HG02678 (cell line): Measurements from ENCODE around the gene RPTOR.

ENCODE experiments used
- ATAC-seq: cut with Tn5 transposase; IDR thresholded peaks from one replicate; pipeline ENCODE4 v1.9.1; 2021; ENCODE audit warnings: mild to moderate bottlenecking, moderate library complexity; ENCODE audit not compliant: unreplicated experiment

RPTOR gene

GRCh38 chr17:80998748-80999535 is 454.3 kb downstream of the RPTOR start:
- no peak for ATAC-seq

GRCh38 chr17:80999536-81000333 is 455.1 kb downstream of the RPTOR start:
- ATAC-seq = no peak

- no peak for ATAC-seq
These were observed 455.6 kb downstream of the RPTOR start for GRCh38 chr17:81000334-81000630.

- ATAC-seq = no peak
These were observed 456.2 kb downstream of the RPTOR start for GRCh38 chr17:81000631-81001357.

GRCh38 chr17:81002013-81002384 is 457.4 kb downstream of the RPTOR start:
- ATAC-seq = no peak

- ATAC-seq = no peak
These were observed 458.0 kb downstream of the RPTOR start for GRCh38 chr17:81002409-81003361.

GRCh38 chr17:81003711-81004475 is 459.3 kb downstream of the RPTOR start:
- no peak for ATAC-seq

- no peak for ATAC-seq
These were observed 462.3 kb downstream of the RPTOR start for GRCh38 chr17:81006891-81007290.

- ATAC-seq = no peak
These were observed 463.5 kb downstream of the RPTOR start for GRCh38 chr17:81008140-81008539.

GRCh38 chr17:81009136-81009535 is 464.5 kb downstream of the RPTOR start:
- ATAC-seq = no peak

- ATAC-seq = no peak
These were observed 466.3 kb downstream of the RPTOR start for GRCh38 chr17:81010935-81011334.

GRCh38 chr17:81011951-81012350 is 467.3 kb downstream of the RPTOR start:
- ATAC-seq = no peak

GRCh38 chr17:81012574-81013447 is 468.2 kb downstream of the RPTOR start:
- no peak for ATAC-seq

GRCh38 chr17:81013642-81014041 is 469.0 kb downstream of the RPTOR start:
- no peak for ATAC-seq

- ATAC-seq = no peak
These were observed 470.5 kb downstream of the RPTOR start for GRCh38 chr17:81015136-81015535.
